ENCODE measurements around the gene CCDC177. TPM values are rescaled to one million over a fixed set of nuclear protein-coding genes. Genes with fewer than 3 reads are reported as not detected.
A peak's percentile ranks its signal among the peaks of the same experiment; 100 is the strongest.

Gene CCDC177
- total RNA-seq, 1 donor from 2014 or later: not detected

DNA sequence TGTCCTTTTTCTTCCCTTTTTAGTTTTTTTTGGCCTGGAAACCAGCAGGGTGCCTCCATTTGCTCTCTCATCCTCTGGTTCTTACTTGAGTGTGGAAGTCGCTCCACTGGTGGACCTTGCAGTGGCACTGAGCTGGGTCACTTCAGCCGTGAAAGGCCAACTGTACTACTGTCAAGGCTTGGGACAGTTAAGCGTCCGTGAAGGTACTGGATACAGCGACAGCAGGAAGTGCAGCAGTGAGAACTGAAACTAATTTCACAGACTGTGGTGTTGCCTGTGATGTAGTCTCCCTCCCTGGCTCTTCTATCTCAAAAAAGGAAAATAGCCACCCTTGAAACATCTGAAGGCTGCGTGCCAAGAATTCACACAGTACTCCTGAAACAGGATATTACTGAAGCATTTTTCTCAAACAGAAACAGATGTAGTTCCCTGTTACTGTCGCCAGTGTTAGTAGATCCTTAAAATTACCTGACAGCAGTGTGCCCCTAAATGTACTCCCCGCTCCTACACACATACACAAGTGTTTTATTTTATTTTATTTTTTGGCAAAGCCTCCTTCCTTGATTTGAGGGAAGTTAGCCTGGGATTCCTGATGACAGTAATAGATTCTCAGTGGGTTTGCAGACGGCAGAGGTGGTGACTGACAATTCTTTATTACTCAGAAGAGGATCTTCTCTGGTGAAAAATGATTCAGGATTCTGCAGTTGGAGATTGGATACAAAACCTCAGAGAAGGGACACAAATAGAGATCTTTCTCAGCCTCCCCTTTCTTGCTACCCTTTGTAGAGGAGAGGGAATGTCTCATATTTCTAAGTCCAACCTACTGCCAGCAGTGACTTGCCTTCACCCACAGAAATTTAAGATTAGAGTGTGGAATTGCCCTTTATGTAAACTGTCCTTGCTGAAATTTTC, 41.1 kb upstream of the CCDC177 start:
- H3K4me3 ChIP-seq (ENCODE audit: low read depth, low read length): peak overlapping the region; percentile 23
- DNase-seq (ENCODE audit: low read depth): no peak
- TF ChIP-seq, protein P1, sequence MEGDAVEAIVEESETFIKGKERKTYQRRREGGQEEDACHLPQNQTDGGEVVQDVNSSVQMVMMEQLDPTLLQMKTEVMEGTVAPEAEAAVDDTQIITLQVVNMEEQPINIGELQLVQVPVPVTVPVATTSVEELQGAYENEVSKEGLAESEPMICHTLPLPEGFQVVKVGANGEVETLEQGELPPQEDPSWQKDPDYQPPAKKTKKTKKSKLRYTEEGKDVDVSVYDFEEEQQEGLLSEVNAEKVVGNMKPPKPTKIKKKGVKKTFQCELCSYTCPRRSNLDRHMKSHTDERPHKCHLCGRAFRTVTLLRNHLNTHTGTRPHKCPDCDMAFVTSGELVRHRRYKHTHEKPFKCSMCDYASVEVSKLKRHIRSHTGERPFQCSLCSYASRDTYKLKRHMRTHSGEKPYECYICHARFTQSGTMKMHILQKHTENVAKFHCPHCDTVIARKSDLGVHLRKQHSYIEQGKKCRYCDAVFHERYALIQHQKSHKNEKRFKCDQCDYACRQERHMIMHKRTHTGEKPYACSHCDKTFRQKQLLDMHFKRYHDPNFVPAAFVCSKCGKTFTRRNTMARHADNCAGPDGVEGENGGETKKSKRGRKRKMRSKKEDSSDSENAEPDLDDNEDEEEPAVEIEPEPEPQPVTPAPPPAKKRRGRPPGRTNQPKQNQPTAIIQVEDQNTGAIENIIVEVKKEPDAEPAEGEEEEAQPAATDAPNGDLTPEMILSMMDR (conservative IDR thresholded peaks at IDR 0.05; ENCODE audit: low read depth, low read length): no peak

DNA sequence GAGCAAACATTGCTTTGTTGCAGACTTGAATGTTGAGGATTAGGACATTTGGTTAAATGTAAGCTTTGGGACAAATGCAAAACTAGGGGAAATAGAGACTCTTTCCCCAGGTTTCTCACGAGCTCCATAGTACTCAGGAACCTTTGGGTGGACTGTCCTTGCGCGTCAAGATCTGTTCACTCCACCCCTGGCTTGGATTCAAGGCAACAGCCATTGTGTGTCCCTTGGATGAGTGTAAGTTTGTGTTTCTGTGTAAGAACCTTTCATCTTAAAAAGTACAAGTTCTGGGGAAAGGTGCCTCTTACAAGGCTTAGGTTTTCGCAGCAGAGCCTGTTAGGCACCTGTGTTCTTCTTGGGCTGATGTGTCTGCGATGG, 40.4 kb upstream of the CCDC177 start:
- DNase-seq (ENCODE audit: low read depth): no peak
- peak overlapping the region; percentile 23 for H3K4me3 ChIP-seq (ENCODE audit: low read depth, low read length)
- TF ChIP-seq, protein P1 (conservative IDR thresholded peaks at IDR 0.05; ENCODE audit: low read depth, low read length): no peak

DNA sequence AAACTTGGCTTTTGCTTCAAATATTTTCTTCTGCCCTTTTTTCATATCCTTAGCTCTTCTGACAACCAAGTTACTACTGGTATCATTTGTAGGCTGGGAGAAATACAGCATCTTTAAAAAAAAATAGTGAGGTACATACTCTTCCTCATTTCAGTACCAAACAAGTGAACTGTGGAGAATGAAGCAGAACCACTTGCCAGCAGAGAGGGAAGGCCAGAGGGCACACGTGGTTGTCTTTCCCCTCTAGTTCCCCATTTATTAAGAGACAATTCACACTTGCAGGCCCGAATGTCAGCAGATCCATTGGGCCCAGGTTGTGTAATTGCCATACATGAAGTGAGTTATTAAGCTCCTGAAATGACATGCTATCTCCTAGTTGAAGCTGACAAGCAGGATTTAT, 39.9 kb upstream of the CCDC177 start:
- TF ChIP-seq, protein P1 (conservative IDR thresholded peaks at IDR 0.05; ENCODE audit: low read depth, low read length): no peak
- H3K4me3 ChIP-seq (ENCODE audit: low read depth, low read length): no peak overlapping the region
- no peak for DNase-seq (ENCODE audit: low read depth)

DNA sequence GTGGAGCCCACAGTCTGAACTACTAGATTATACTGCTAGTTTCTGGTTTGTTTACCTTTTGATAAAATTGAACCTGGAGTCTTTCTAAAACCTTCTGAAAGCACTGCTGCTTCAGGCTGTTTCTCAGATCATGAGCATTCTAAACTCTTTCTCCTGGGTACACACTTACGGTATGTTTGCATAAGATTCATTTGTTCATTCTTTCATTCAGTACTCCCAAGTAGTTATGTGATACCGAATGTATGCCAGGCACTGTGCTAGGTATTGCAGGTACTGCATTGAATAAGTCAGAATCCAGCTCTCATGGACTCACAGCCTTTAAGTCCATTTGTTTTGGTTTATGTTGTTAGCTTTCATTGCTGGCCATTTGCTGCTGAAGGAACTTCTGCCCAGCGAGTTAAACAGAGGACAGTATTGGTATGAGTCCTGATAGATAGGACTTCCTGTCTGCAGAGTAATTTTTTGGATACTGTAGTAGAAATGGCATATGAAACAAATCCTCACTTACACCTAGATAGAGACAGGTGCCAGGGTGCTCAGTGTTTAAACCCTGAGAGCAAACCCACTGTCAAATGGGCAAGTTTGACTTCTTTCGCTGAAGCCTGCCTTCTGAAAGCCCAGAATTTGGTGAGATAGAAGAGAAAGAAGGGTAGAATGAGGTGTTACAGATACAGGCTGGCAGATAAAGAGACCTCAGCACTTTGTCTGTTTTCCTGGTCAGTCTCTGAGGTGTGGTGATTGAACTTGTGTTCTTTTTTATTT, 38.8 kb upstream of the CCDC177 start:
- peak overlapping the region; percentile 75 for H3K4me3 ChIP-seq (ENCODE audit: low read depth, low read length)
- no peak for DNase-seq (ENCODE audit: low read depth)
- TF ChIP-seq, protein P1 (conservative IDR thresholded peaks at IDR 0.05; ENCODE audit: low read depth, low read length): no peak

GRCh38 chr14:69612783-69613130, 38.1 kb upstream of the CCDC177 start:
- no peak for DNase-seq (ENCODE audit: low read depth)
- H3K4me3 ChIP-seq (ENCODE audit: low read depth, low read length): peak overlapping the region; percentile 75
- TF ChIP-seq, protein P1 (conservative IDR thresholded peaks at IDR 0.05; ENCODE audit: low read depth, low read length): peak; percentile 33

DNA sequence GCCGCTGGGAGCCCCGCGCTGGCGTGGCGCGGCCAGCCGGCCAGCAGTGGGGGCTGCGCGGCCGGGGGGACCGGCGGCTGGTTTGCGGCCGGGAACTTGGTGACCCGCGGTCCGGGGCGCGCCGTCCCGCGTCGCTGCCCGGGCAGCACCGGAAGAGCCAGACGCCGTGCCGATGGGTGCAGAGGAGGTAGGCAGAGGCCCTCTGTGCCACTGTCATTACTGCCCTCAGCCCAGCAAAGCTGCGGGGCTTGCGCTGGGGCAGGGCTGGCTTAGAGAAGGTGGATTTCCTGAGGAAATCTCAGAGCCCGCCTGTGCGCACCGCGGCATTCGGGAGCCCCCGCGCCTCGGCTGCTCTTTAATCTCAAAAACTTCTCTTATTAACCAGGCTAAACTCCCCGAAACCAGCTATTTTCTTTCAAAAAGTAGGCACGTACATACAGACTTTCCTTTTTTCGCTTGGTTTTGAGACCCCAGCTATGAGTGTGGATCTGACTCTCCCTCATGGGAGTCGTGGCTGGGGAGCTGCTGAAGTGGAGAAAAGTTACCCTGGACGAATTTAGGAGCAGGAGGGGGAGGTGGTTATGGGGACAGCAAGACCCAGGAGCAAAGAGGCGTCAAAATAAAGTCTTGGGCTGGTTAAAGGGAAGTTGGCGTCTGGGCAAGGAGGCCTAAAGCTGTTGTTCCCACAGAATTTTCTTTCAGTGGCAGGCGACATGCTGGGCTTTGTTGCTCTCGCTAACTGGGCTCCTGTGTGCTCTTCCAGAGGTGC, 37.5 kb upstream of the CCDC177 start:
- DNase-seq (ENCODE audit: low read depth): no peak
- TF ChIP-seq, protein P1 (conservative IDR thresholded peaks at IDR 0.05; ENCODE audit: low read depth, low read length): no peak
- H3K4me3 ChIP-seq (ENCODE audit: low read depth, low read length): peak overlapping the region; percentile 75

Data from epithelial cell of proximal tubule (primary cell).